Aorta (tissue), 5 donors: ENCODE results near the gene KRCC1. TPM values are rescaled to one million over a fixed set of nuclear protein-coding genes. Genes with fewer than 3 reads are reported as not detected.

Experiments
- ATAC-seq: fragments of 200-7000 bp; cut with Tn5 transposase; one replicate; pipeline ENCODE4 v1.9.1; 2022; ENCODE audit warnings: moderate library complexity; ENCODE audit not compliant: low FRiP score
- DNase-seq, 2 donors: peaks; one replicate each; pipeline ENCODE4 v3.0.0-alpha.2; 2020
- H3K27ac ChIP-seq, 2 donors: one replicate each; pipeline ENCODE4 v1.5.1; 2013; ENCODE audit warnings: low read length in 2 of 2, mild to moderate bottlenecking in 2 of 2, moderate library complexity in 2 of 2, control low read depth in 1 of 2, inconsistent platforms in 1 of 2, low read depth in 1 of 2
- H3K27me3 ChIP-seq, 2 donors: one replicate each; pipeline ENCODE4 v1.6.1; 2013; ENCODE audit warnings: control low read depth in 1 of 2, low read length in 1 of 2, mild to moderate bottlenecking in 1 of 2, moderate library complexity in 1 of 2; ENCODE audit not compliant: insufficient read depth in 2 of 2, control insufficient read depth in 1 of 2
- H3K36me3 ChIP-seq, 2 donors: one replicate each; pipeline ENCODE4 v1.6.1; 2013; ENCODE audit warnings: control low read depth in 1 of 2, low read length in 1 of 2, mild to moderate bottlenecking in 1 of 2; ENCODE audit not compliant: insufficient read depth in 2 of 2, control insufficient read depth in 1 of 2
- H3K4me1 ChIP-seq, 2 donors: one replicate each; pipeline ENCODE4 v1.6.1; 2013; ENCODE audit warnings: low read length in 2 of 2, control low read depth in 1 of 2, mild to moderate bottlenecking in 1 of 2, moderate library complexity in 1 of 2; ENCODE audit not compliant: insufficient read depth in 2 of 2, control insufficient read depth in 1 of 2
- H3K4me3 ChIP-seq, 2 donors: one replicate each; pipeline ENCODE4 v1.5.1; 2013; ENCODE audit warnings: low read length in 2 of 2, control low read depth in 1 of 2, mild to moderate bottlenecking in 1 of 2
- H3K9me3 ChIP-seq: one replicate; pipeline ENCODE4 v1.6.1; 2013; ENCODE audit warnings: mild to moderate bottlenecking, low read length; ENCODE audit not compliant: control insufficient read depth
- WGBS, 2 donors: extraction: QIAGEN DNeasy Blood & Tissue Kit; methylation state at CpG; one replicate each; pipeline ENCODE4 v1.1.7; 2013; 5-methylcytosine and 5-hydroxymethylcytosine counted together
- intact Hi-C, 2 donors: fragments of 100-400 bp; cut with DNase I; formaldehyde crosslinking; loops; one replicate each; pipeline versions ENCODE4 v1.14.2 to v1.15.0; 2022
- polyA plus RNA-seq, 2 donors: library from polyadenylated mRNA; stranded (reverse); fragments of 200-250 nt; gene quantifications; one replicate each; pipeline ENCODE4 v1.2.3, GENCODE V29; 2013
- total RNA-seq, 2 donors: library from RNA; stranded (reverse); fragmentation: NEBNext Ultra II Directional; extraction: Animal tissue kit (Norgen Biotek cat#: 25700); gene quantifications; one replicate each; pipeline ENCODE4 v1.2.1, GENCODE V29; 2021
- donor health status: healthy with polysubstance abuse.
- donor health status: Bipolar disorder and iron deficiency.
- donor health status: DM: no; HTN: no; CAD: no.
- donor health status: DM: no; HTN: no; CAD: no.
- donor health status: DM: yes; HTN: yes; CAD: no.

Gene KRCC1
- total and polyA plus RNA-seq, 4 donors = 16.0 to 35.6 (median 24.6) TPM

GRCh38 chr2:88092773-88093172 is 37.2 kb upstream of the KRCC1 start:
- H3K27ac ChIP-seq = no peak overlapping the region
- H3K4me3 ChIP-seq = no peak overlapping the region
- no peaks in the 10 kb centered on the region for H3K36me3 ChIP-seq
- ATAC-seq = no peak
- no peaks in the 10 kb centered on the region for H3K4me1 ChIP-seq
- DNase-seq = no peak
- no peaks in the 10 kb centered on the region for H3K27me3 ChIP-seq
- intact Hi-C loops = no loop called here
- no peaks in the 10 kb centered on the region for H3K9me3 ChIP-seq

DNA sequence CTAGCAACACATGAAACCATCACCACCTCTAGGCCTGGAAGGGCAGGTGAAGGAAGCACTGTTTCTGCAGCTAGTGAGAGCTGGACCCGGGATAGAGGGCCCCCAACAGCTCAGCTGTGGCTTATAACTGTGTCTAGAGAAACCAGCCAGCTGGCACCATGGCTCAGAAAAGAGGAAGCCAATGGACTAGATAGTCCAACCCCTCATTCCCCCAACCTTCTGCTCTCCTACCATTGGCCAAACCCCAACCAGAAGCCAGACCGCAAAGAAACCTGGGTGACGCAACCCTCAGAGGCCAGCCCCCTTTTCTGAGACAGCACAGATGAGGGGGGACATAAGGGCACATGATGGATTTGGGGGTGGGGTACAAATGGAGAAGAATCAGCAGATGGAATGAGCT is 36.4 kb upstream of the KRCC1 start:
- Histone ChIP-seq H3K9me3 (no peaks in the 10 kb centered on the region), H3K27me3 (no peaks in the 10 kb centered on the region), H3K36me3 (no peaks in the 10 kb centered on the region), H3K4me3 (no peak overlapping the region), H3K27ac (no peak overlapping the region), H3K4me1 (no peaks in the 10 kb centered on the region)
- 75 to 92% methylated on average over 3 of the region's 3 CpGs for WGBS, 2 donors
- ATAC-seq = no peak
- intact Hi-C loops = no loop called here
- DNase-seq = no peak

- no peak for ATAC-seq
- 73 to 79% methylated on average over 8 of the region's 8 CpGs for WGBS, 2 donors
- Histone ChIP-seq H3K4me3 (no peak overlapping the region), H3K4me1 (no peaks in the 10 kb centered on the region), H3K36me3 (no peaks in the 10 kb centered on the region), H3K9me3 (no peaks in the 10 kb centered on the region), H3K27me3 (no peaks in the 10 kb centered on the region), H3K27ac (no peak overlapping the region)
- intact Hi-C loops = no loop called here
- DNase-seq = no peak
Observed at GRCh38 chr2:88090446-88091283, 35.1 kb upstream of the KRCC1 start.

DNA sequence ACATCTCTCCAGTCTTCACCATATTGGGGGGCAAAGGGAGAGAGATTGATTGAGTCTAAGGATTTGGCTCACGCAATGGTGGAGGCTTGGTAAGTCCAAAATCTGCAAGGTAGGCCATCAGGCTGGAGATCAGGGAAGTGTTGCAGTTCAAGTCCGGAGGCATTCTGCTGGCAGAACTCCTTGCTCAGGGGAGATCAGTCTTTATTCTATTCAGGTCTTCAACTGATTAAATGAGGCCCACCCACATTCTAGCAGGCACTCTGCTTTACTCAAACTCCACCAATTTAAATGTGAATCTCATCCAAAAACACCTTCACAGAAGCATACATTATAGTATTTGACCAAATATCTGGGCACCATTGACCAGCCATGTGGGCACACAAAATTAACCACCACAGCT is 33.4 kb upstream of the KRCC1 start:
- Histone ChIP-seq H3K36me3 (no peaks in the 10 kb centered on the region), H3K4me1 (no peaks in the 10 kb centered on the region), H3K9me3 (no peaks in the 10 kb centered on the region), H3K27me3 (no peaks in the 10 kb centered on the region), H3K4me3 (no peak overlapping the region), H3K27ac (no peak overlapping the region)
- ATAC-seq (no peak), DNase-seq (no peak)
- intact Hi-C loops = no loop called here
- 96 to 98% methylated on average over 2 of the region's 2 CpGs for WGBS, 2 donors

GRCh38 chr2:88087763-88088162 is 32.2 kb upstream of the KRCC1 start:
- ATAC-seq = no peak
- no peak overlapping the region for H3K4me3 ChIP-seq
- H3K27me3 ChIP-seq = no peaks in the 10 kb centered on the region
- intact Hi-C loops = no loop called here
- H3K9me3 ChIP-seq = no peaks in the 10 kb centered on the region
- H3K27ac ChIP-seq = no peak overlapping the region
- no peaks in the 10 kb centered on the region for H3K4me1 ChIP-seq
- no peaks in the 10 kb centered on the region for H3K36me3 ChIP-seq
- 88 to 93% methylated on average over 17 of the region's 17 CpGs for WGBS, 2 donors
- DNase-seq = no peak

- H3K9me3 ChIP-seq = no peaks in the 10 kb centered on the region
- H3K4me3 ChIP-seq = no peak overlapping the region
- intact Hi-C loops = no loop called here
- no peaks in the 10 kb centered on the region for H3K27me3 ChIP-seq
- no peak overlapping the region for H3K27ac ChIP-seq
- H3K36me3 ChIP-seq = no peaks in the 10 kb centered on the region
- WGBS, 2 donors = 95% methylated on average over 2 of the region's 2 CpGs
- H3K4me1 ChIP-seq = no peaks in the 10 kb centered on the region
- no peak for ATAC-seq
- DNase-seq = no peak
Observed at GRCh38 chr2:88087073-88087472, 31.5 kb upstream of the KRCC1 start.

- 82 to 87% methylated on average over 8 to 9 of the region's 9 CpGs for WGBS, 2 donors
- no peaks in the 10 kb centered on the region for H3K9me3 ChIP-seq
- no peak for DNase-seq
- H3K4me3 ChIP-seq = no peak overlapping the region
- no peak overlapping the region for H3K27ac ChIP-seq
- intact Hi-C loops = no loop called here
- H3K4me1 ChIP-seq = no peaks in the 10 kb centered on the region
- ATAC-seq = no peak
- H3K27me3 ChIP-seq = no peaks in the 10 kb centered on the region
- no peaks in the 10 kb centered on the region for H3K36me3 ChIP-seq
Observed at GRCh38 chr2:88086401-88086800, 30.8 kb upstream of the KRCC1 start.

DNA sequence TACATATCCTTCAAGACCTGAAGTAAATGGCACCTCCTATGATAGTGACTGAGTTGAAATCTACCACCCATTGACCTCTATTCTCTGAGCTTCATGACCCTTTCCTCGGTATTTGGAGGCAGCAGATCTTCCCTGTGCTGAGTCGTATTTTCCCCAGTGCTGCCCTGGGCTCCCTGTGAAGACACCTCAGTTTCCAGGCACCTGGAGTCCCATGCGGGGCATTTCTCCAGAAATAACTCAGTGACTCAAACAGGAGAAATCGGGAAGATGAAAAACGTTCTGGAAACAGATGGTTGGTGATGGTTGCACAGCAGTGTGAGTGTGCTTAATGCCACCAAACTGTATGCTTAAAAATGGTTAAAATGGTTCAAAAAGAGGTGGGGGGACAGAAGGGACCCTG is 30.0 kb upstream of the KRCC1 start:
- H3K27me3 ChIP-seq = no peaks in the 10 kb centered on the region
- no peak overlapping the region for H3K27ac ChIP-seq
- intact Hi-C loops = no loop called here
- no peaks in the 10 kb centered on the region for H3K9me3 ChIP-seq
- no peak for DNase-seq
- 73 to 75% methylated on average over 5 of the region's 5 CpGs for WGBS, 2 donors
- ATAC-seq = no peak
- no peak overlapping the region for H3K4me3 ChIP-seq
- no peaks in the 10 kb centered on the region for H3K36me3 ChIP-seq
- no peaks in the 10 kb centered on the region for H3K4me1 ChIP-seq

DNA sequence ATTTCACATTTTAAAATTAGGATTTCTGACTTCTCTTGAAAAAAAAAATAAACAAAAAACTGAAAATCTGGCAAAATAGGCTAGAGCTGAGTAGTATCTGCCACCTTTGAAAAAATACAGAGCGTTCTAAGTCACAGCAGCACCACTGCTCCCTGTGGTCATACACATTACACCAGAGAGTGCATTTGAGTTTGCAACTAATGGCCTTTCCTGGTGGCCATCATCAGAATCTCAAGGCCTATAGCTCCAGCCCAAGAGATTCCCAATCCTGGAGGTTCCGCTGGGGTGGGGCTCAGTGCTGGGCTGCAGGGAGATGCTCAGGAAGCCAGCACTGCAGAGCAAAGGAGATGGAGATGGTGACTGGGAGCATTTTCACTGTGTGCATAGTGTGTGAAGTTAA is 29.5 kb upstream of the KRCC1 start:
- H3K9me3 ChIP-seq = no peaks in the 10 kb centered on the region
- ATAC-seq = no peak
- no peaks in the 10 kb centered on the region for H3K27me3 ChIP-seq
- no peak overlapping the region for H3K4me3 ChIP-seq
- H3K36me3 ChIP-seq = no peaks in the 10 kb centered on the region
- H3K4me1 ChIP-seq = no peaks in the 10 kb centered on the region
- H3K27ac ChIP-seq = no peak overlapping the region
- DNase-seq = no peak
- 90 to 100% methylated on average over 2 of the region's 2 CpGs for WGBS, 2 donors
- intact Hi-C loops = no loop called here
